Fibroblast of mammary gland (primary cell): ENCODE results near the gene TPSAB1.
"Not testable (repeated sequence)": the region's sequence is repeated elsewhere in the genome, so short reads cannot be mapped to it uniquely, and the experiment has no call there.

ENCODE experiments used
- DNase-seq: peaks from one replicate; pipeline ENCODE4 v3.0.0-alpha.2; 2010; ENCODE audit warnings: low read depth
- H3K4me3 ChIP-seq: 2 replicates; pipeline ENCODE4 v1.5.1; 2011; ENCODE audit warnings: low read depth, mild to moderate bottlenecking, low read length, moderate library complexity; ENCODE audit not compliant: control insufficient read depth
- CTCF ChIP-seq: conservative IDR thresholded peaks from 2 replicates; pipeline ENCODE4 v1.5.1; 2011; ENCODE audit warnings: low read depth, low read length, inconsistent platforms; ENCODE audit not compliant: control insufficient read depth, insufficient read depth

TPSAB1 gene

GRCh38 chr16:1196494-1196893 is 44.0 kb upstream of the TPSAB1 start:
- no peak overlapping the region for H3K4me3 ChIP-seq
- no peak for DNase-seq
- no peak for TF ChIP-seq CTCF

GRCh38 chr16:1197237-1197866 is 43.2 kb upstream of the TPSAB1 start:
- TF ChIP-seq CTCF: no peak
- H3K4me3 ChIP-seq: no peak overlapping the region
- no peak for DNase-seq

GRCh38 chr16:1198194-1198593 is 42.3 kb upstream of the TPSAB1 start:
- DNase-seq: no peak
- no peak overlapping the region for H3K4me3 ChIP-seq
- no peak for TF ChIP-seq CTCF

GRCh38 chr16:1198671-1199346 is 41.7 kb upstream of the TPSAB1 start:
- not testable (repeated sequence) for DNase-seq, H3K4me3 ChIP-seq

GRCh38 chr16:1199347-1200013 is 41.0 kb upstream of the TPSAB1 start:
- H3K4me3 ChIP-seq: no peak overlapping the region
- no peak for DNase-seq
- no peak for TF ChIP-seq CTCF

GRCh38 chr16:1200014-1200627 is 40.4 kb upstream of the TPSAB1 start:
- DNase-seq: no peak
- no peak for TF ChIP-seq CTCF
- no peak overlapping the region for H3K4me3 ChIP-seq

- no peak for TF ChIP-seq CTCF
- no peak overlapping the region for H3K4me3 ChIP-seq
- no peak for DNase-seq
Observed at GRCh38 chr16:1201444-1201843, 39.1 kb upstream of the TPSAB1 start.
